ENCODE results near the gene PMEL.

The PMEL gene

GRCh38 chr12:55935738-55936151, 30.1 kb downstream of the PMEL start:
- DNase-seq (ENCODE audit: extremely low read depth, low read depth): no peak
- TF ChIP-seq CTCF (IDR thresholded peaks at IDR 0.05; ENCODE audit: low read depth, low read length): no peak; the same call in 1 of the 2 replicates

GRCh38 chr12:55934773-55935172, 31.1 kb downstream of the PMEL start:
- TF ChIP-seq CTCF (IDR thresholded peaks at IDR 0.05; ENCODE audit: low read depth, low read length): no peak

GRCh38 chr12:55933799-55934742, 31.8 kb downstream of the PMEL start:
- no peak for TF ChIP-seq CTCF (IDR thresholded peaks at IDR 0.05; ENCODE audit: low read depth, low read length)
- DNase-seq (ENCODE audit: extremely low read depth, low read depth): no peak

More at GRCh38 chr12:55934773-55935172, 31.1 kb downstream of the PMEL start:
- DNase-seq (ENCODE audit: extremely low read depth, low read depth): no peak

- TF ChIP-seq CTCF (IDR thresholded peaks at IDR 0.05; ENCODE audit: low read depth, low read length): no peak
- DNase-seq (ENCODE audit: extremely low read depth, low read depth): no peak
Measured at GRCh38 chr12:55933169-55933798, 32.6 kb downstream of the PMEL start.

- TF ChIP-seq CTCF (IDR thresholded peaks at IDR 0.05; ENCODE audit: low read depth, low read length): no peak
- no peak for DNase-seq (ENCODE audit: extremely low read depth, low read depth)
Measured at GRCh38 chr12:55932551-55932910, 33.3 kb downstream of the PMEL start.

GRCh38 chr12:55931780-55932550, 33.9 kb downstream of the PMEL start:
- DNase-seq (ENCODE audit: extremely low read depth, low read depth): no peak
- no peak for TF ChIP-seq CTCF (IDR thresholded peaks at IDR 0.05; ENCODE audit: low read depth, low read length)

All from AG09319 (cell line).